DOHH2 (cell line): ENCODE measurements around the gene SAG.

ENCODE experiments used
- H3F3A ChIP-seq: fragments of 200-600 bp; sonication (generic), shearing (Covaris generic); 2 replicates; pipeline ENCODE4 v1.6.0; 2016; ENCODE audit warnings: antibody characterized with exemption, mild to moderate bottlenecking; ENCODE audit not compliant: control insufficient read depth, insufficient read depth
- H3K27ac ChIP-seq: fragments of 200-600 bp; sonication (generic); 2 replicates; pipeline ENCODE4 v1.5.1; 2014; ENCODE audit warnings: low read depth, mild to moderate bottlenecking, low read length, moderate library complexity
- H3K27me3 ChIP-seq: fragments of 200-600 bp; sonication (generic); 2 replicates; pipeline ENCODE4 v1.6.1; 2014; ENCODE audit warnings: mild to moderate bottlenecking, low read length, mixed read lengths; ENCODE audit not compliant: control insufficient read depth
- H3K36me3 ChIP-seq: fragments of 200-600 bp; sonication (generic); 2 replicates; pipeline ENCODE4 v1.6.1; 2014; ENCODE audit warnings: mild to moderate bottlenecking, low read length, moderate library complexity, mixed read lengths; ENCODE audit not compliant: control insufficient read depth
- H3K4me1 ChIP-seq: fragments of 200-600 bp; sonication (generic); 2 replicates; pipeline ENCODE4 v1.6.1; 2014; ENCODE audit warnings: mild to moderate bottlenecking, low read length, mixed read lengths; ENCODE audit not compliant: control insufficient read depth
- H3K4me2 ChIP-seq: fragments of 200-600 bp; sonication (generic); 2 replicates; pipeline ENCODE4 v1.6.0; 2014; ENCODE audit warnings: mild to moderate bottlenecking, low read length, moderate library complexity
- H3K4me3 ChIP-seq: fragments of 200-600 bp; sonication (generic); 2 replicates; pipeline ENCODE4 v1.5.1; 2014; ENCODE audit warnings: mild to moderate bottlenecking, low read length, mixed read lengths
- H3K79me2 ChIP-seq: fragments of 200-600 bp; sonication (generic); 2 replicates; pipeline ENCODE4 v1.6.1; 2014; ENCODE audit warnings: mild to moderate bottlenecking, low read length, mixed read lengths; ENCODE audit not compliant: control insufficient read depth
- H3K9me2 ChIP-seq: fragments of 200-600 bp; sonication (generic); replicated peaks from 2 replicates; pipeline ENCODE4 v1.6.1; 2014; ENCODE audit warnings: mild to moderate bottlenecking, low read length, mixed read lengths; ENCODE audit not compliant: control insufficient read depth
- H3K9me3 ChIP-seq: fragments of 200-600 bp; sonication (generic); 2 replicates; pipeline ENCODE4 v1.6.1; 2014; ENCODE audit warnings: antibody characterized with exemption, low read length, mixed read lengths; ENCODE audit not compliant: control insufficient read depth, insufficient read depth
- H4K20me1 ChIP-seq: fragments of 200-600 bp; sonication (generic); 2 replicates; pipeline ENCODE4 v1.6.0; 2014; ENCODE audit warnings: low read depth, mild to moderate bottlenecking, antibody characterized with exemption, low read length, moderate library complexity; ENCODE audit not compliant: control insufficient read depth, insufficient read depth
- EZH2phosphoT487 ChIP-seq: fragments of 200-600 bp; sonication (generic); IDR thresholded peaks from 2 replicates; pipeline ENCODE4 v1.6.1; 2017; ENCODE audit warnings: borderline replicate concordance, mild to moderate bottlenecking, antibody characterized with exemption, low read length, moderate library complexity, mixed read lengths
- TF ChIP-seq, protein P1 (sequence below): fragments of 200-600 bp; sonication (generic); IDR thresholded peaks from one replicate; pipeline ENCODE4 v1.5.1; 2014; ENCODE audit warnings: antibody characterized with exemption, mild to moderate bottlenecking, low read depth, low read length; ENCODE audit not compliant: poor library complexity, severe bottlenecking

The SAG gene

GRCh38 chr2:233266481-233266880, 41.1 kb upstream of the SAG start:
- Histone ChIP-seq H3K4me2 (no peak overlapping the region), H3F3A (peaks cover 9% of the 10 kb centered on the region; the same call in 1 of the 2 replicates), H3K4me1 (peaks cover 59% of the 10 kb centered on the region), H3K27ac (no peak overlapping the region; the same call in 1 of the 2 replicates), H3K36me3 (peaks cover 97% of the 10 kb centered on the region), H4K20me1 (no peaks in the 10 kb centered on the region), H3K79me2 (peaks cover 21% of the 10 kb centered on the region), H3K9me3 (no peaks in the 10 kb centered on the region), H3K27me3 (no peaks in the 10 kb centered on the region), H3K9me2 (no peaks in the 10 kb centered on the region), H3K4me3 (no peak overlapping the region)
- no peak for TF ChIP-seq EZH2phosphoT487
- TF ChIP-seq, protein P1, sequence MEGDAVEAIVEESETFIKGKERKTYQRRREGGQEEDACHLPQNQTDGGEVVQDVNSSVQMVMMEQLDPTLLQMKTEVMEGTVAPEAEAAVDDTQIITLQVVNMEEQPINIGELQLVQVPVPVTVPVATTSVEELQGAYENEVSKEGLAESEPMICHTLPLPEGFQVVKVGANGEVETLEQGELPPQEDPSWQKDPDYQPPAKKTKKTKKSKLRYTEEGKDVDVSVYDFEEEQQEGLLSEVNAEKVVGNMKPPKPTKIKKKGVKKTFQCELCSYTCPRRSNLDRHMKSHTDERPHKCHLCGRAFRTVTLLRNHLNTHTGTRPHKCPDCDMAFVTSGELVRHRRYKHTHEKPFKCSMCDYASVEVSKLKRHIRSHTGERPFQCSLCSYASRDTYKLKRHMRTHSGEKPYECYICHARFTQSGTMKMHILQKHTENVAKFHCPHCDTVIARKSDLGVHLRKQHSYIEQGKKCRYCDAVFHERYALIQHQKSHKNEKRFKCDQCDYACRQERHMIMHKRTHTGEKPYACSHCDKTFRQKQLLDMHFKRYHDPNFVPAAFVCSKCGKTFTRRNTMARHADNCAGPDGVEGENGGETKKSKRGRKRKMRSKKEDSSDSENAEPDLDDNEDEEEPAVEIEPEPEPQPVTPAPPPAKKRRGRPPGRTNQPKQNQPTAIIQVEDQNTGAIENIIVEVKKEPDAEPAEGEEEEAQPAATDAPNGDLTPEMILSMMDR: no peak

GRCh38 chr2:233267516-233268245, 39.9 kb upstream of the SAG start:
- Histone ChIP-seq H3K4me2 (peak overlapping the region; percentile 48), H3K4me3 (peak overlapping the region; percentile 45), H3K9me2 (no peaks in the 10 kb centered on the region), H4K20me1 (no peaks in the 10 kb centered on the region), H3K36me3 (peaks cover 97% of the 10 kb centered on the region), H3F3A (peaks cover 9% of the 10 kb centered on the region; the same call in 1 of the 2 replicates), H3K9me3 (no peaks in the 10 kb centered on the region), H3K79me2 (peaks cover 14% of the 10 kb centered on the region), H3K27me3 (no peaks in the 10 kb centered on the region), H3K27ac (peak overlapping the region; percentile 54), H3K4me1 (peaks cover 59% of the 10 kb centered on the region)
- TF ChIP-seq, protein P1: no peak
- no peak for TF ChIP-seq EZH2phosphoT487

DNA sequence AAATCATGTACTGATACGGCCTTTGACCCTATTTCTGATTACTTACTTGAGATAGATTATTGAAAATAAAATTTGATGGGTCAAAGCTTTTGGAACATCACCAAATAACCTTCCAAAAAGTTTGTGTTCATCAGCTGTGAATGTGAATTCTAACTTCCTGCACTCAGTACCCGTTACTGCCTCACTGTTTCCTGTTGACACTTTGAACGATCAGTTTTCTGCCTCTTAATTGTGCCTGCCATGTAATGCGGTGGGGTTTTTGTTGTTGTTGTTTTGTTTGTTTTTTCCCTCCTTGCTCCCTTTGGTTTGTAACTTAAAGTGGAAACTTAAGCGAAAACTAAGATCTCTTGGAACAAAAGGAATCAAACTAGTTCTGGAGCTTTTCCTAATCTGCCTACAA, 37.2 kb upstream of the SAG start:
- Histone ChIP-seq H3K79me2 (peaks cover 14% of the 10 kb centered on the region), H3K9me2 (no peaks in the 10 kb centered on the region), H3F3A (peaks cover 9% of the 10 kb centered on the region; the same call in 1 of the 2 replicates), H3K4me3 (no peak overlapping the region), H3K4me1 (peaks cover 52% of the 10 kb centered on the region), H3K9me3 (no peaks in the 10 kb centered on the region), H3K36me3 (peaks cover 98% of the 10 kb centered on the region), H3K4me2 (peak overlapping the region; percentile 13), H3K27ac (peak overlapping the region; percentile 7), H3K27me3 (no peaks in the 10 kb centered on the region), H4K20me1 (no peaks in the 10 kb centered on the region)
- TF ChIP-seq, protein P1: no peak
- TF ChIP-seq EZH2phosphoT487: no peak
